ENCODE measurements around the gene OLFML3. TPM values are rescaled to one million over a fixed set of nuclear protein-coding genes. Genes with fewer than 3 reads are reported as not detected.

Gene OLFML3
- total RNA-seq, 1 experiment from 2014 or later = 7.0 TPM

DNA sequence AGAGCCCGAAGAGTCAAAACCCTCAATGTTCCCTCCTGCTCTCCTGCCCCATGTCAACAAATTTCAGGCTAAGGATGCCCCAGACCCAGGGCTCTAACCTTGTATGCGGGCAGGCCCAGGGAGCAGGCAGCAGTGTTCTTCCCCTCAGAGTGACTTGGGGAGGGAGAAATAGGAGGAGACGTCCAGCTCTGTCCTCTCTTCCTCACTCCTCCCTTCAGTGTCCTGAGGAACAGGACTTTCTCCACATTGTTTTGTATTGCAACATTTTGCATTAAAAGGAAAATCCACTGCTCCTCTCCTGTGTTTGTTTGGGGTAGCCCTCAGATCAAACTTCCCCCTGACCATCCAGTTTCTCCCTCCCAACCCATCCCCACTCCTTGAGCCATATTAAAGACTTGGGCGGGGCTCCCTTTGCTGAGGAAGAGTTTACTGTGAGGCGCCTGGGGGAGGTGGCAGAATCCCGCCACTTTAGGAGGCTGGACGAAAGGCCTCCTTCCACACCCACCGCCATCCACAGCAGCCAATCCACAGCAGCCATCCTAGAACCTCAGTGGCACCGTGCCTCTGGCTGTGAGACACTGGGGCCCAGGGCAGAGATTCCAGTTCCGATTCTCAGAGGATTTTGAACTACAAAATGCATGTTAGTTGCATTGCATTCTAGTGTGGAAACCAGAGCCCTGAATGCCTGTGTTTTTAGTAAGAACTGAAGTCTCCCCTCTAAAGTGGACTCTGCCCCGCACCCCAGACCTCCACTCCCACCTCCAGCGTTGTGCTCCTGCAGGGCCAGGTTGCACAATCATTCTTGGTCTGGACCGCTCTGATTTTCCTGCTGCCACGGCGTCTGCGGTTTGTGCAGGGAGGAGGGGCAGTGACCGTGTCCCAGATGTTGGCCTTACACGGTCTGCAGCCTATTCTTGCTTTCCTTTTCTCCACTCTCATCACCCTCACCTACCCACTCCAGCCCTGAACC, 3.0 kb downstream of the OLFML3 start:
- H3K27me3 ChIP-seq (ENCODE audit: low read length) = no peaks in the 10 kb centered on the region
- no peaks in the 10 kb centered on the region for H4K20me1 ChIP-seq (ENCODE audit: low read length)
- H3K9me3 ChIP-seq (ENCODE audit: low read length) = no peaks in the 10 kb centered on the region
- H3F3A ChIP-seq (ENCODE audit: low read length, unreplicated experiment) = no peaks in the 10 kb centered on the region
- no peak overlapping the region for H3K4me3 ChIP-seq (ENCODE audit: low read length)
- DNase-seq (no peak), ATAC-seq (no peak)
- CTCF ChIA-PET = no interaction called here
- no peak overlapping the region for H3K27ac ChIP-seq (ENCODE audit: low read length)
- H3K4me2 ChIP-seq (ENCODE audit: low read length) = no peak overlapping the region
- TF ChIP-seq, protein P1, sequence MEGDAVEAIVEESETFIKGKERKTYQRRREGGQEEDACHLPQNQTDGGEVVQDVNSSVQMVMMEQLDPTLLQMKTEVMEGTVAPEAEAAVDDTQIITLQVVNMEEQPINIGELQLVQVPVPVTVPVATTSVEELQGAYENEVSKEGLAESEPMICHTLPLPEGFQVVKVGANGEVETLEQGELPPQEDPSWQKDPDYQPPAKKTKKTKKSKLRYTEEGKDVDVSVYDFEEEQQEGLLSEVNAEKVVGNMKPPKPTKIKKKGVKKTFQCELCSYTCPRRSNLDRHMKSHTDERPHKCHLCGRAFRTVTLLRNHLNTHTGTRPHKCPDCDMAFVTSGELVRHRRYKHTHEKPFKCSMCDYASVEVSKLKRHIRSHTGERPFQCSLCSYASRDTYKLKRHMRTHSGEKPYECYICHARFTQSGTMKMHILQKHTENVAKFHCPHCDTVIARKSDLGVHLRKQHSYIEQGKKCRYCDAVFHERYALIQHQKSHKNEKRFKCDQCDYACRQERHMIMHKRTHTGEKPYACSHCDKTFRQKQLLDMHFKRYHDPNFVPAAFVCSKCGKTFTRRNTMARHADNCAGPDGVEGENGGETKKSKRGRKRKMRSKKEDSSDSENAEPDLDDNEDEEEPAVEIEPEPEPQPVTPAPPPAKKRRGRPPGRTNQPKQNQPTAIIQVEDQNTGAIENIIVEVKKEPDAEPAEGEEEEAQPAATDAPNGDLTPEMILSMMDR (conservative IDR thresholded peaks at IDR 0.05; ENCODE audit: low read depth, low read length) = no peak
- no peak for TF ChIP-seq EZH2 (IDR thresholded peaks at IDR 0.05; ENCODE audit: low read length, unreplicated experiment)
- no peak for TF ChIP-seq EZH2phosphoT487 (IDR thresholded peaks at IDR 0.05; ENCODE audit: borderline replicate concordance, low read length)
- POLR2A ChIA-PET (ENCODE audit: unreplicated experiment) = no interaction called here
- BruUV-seq (replicated peaks) = no TSS peak
- no peak overlapping the region for H3K9ac ChIP-seq (ENCODE audit: low read length)
- H2AFZ ChIP-seq (ENCODE audit: low read length) = no peak overlapping the region
- H3K79me2 ChIP-seq (ENCODE audit: low read length) = no peaks in the 10 kb centered on the region
- H3K4me1 ChIP-seq (ENCODE audit: insufficient read depth, low read length) = peaks cover 19% of the 10 kb centered on the region
- intact Hi-C loops (cut with micrococcal nuclease) = no loop called here
- H3K9me2 ChIP-seq (replicated peaks; ENCODE audit: low read length) = no peaks in the 10 kb centered on the region
- H3K36me3 ChIP-seq (ENCODE audit: low read depth, low read length) = no peaks in the 10 kb centered on the region

- no peak overlapping the region for H3K9ac ChIP-seq (ENCODE audit: low read length)
- no peaks in the 10 kb centered on the region for H3K27me3 ChIP-seq (ENCODE audit: low read length)
- ChIA-PET CTCF (no interaction called here), POLR2A (ENCODE audit: unreplicated experiment) (no interaction called here)
- H3K4me1 ChIP-seq (ENCODE audit: insufficient read depth, low read length) = peaks cover 19% of the 10 kb centered on the region
- H3K9me3 ChIP-seq (ENCODE audit: low read length) = no peaks in the 10 kb centered on the region
- no peak overlapping the region for H3K4me3 ChIP-seq (ENCODE audit: low read length)
- no peaks in the 10 kb centered on the region for H3F3A ChIP-seq (ENCODE audit: low read length, unreplicated experiment)
- H4K20me1 ChIP-seq (ENCODE audit: low read length) = no peaks in the 10 kb centered on the region
- H2AFZ ChIP-seq (ENCODE audit: low read length) = no peak overlapping the region
- H3K79me2 ChIP-seq (ENCODE audit: low read length) = no peaks in the 10 kb centered on the region
- H3K36me3 ChIP-seq (ENCODE audit: low read depth, low read length) = no peaks in the 10 kb centered on the region
- no peak overlapping the region for H3K4me2 ChIP-seq (ENCODE audit: low read length)
- intact Hi-C loops (cut with micrococcal nuclease) = no loop called here
- H3K27ac ChIP-seq (ENCODE audit: low read length) = no peak overlapping the region
- no TSS peak for BruUV-seq (replicated peaks)
- TF ChIP-seq EZH2 (IDR thresholded peaks at IDR 0.05; ENCODE audit: low read length, unreplicated experiment) = no peak
- TF ChIP-seq, protein P1 (conservative IDR thresholded peaks at IDR 0.05; ENCODE audit: low read depth, low read length) = no peak
- H3K9me2 ChIP-seq (replicated peaks; ENCODE audit: low read length) = no peaks in the 10 kb centered on the region
- DNase-seq = no peak
- ATAC-seq = no peak
Measured at GRCh38 chr1:113982949-113983348, 3.7 kb downstream of the OLFML3 start.

DNA sequence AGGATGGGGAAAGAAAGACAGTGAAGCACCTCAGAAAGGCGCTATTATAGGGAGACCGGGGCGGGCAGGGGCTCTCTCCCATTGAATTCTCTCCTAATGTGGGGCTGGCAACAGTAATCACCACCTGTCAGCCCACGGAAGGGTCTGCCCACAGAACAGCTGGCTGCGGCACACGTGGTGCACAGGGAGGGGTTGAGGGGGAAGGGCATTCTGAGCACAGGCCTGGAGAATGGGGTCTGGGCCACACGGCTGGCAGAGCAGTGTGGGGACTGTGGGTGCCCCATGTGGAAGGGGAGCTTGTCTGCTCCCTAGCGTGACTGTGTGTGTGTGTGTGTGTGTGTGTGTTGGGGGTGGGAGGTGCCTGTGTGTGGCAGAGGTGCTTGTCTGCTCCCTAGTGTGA, 4.1 kb downstream of the OLFML3 start:
- intact Hi-C loops (cut with micrococcal nuclease) = no loop called here
- H3K9ac ChIP-seq (ENCODE audit: low read length) = no peak overlapping the region
- no peak for DNase-seq
- H3K27ac ChIP-seq (ENCODE audit: low read length) = no peak overlapping the region
- H3K4me2 ChIP-seq (ENCODE audit: low read length) = no peak overlapping the region
- ATAC-seq = no peak
- H2AFZ ChIP-seq (ENCODE audit: low read length) = no peak overlapping the region
- H3K9me3 ChIP-seq (ENCODE audit: low read length) = no peaks in the 10 kb centered on the region
- H3K4me1 ChIP-seq (ENCODE audit: insufficient read depth, low read length) = peaks cover 18% of the 10 kb centered on the region
- no peaks in the 10 kb centered on the region for H3F3A ChIP-seq (ENCODE audit: low read length, unreplicated experiment)
- no peak overlapping the region for H3K4me3 ChIP-seq (ENCODE audit: low read length)
- H3K36me3 ChIP-seq (ENCODE audit: low read depth, low read length) = no peaks in the 10 kb centered on the region
- H3K9me2 ChIP-seq (replicated peaks; ENCODE audit: low read length) = no peaks in the 10 kb centered on the region
- no peaks in the 10 kb centered on the region for H4K20me1 ChIP-seq (ENCODE audit: low read length)
- TF ChIP-seq EZH2phosphoT487 (IDR thresholded peaks at IDR 0.05; ENCODE audit: borderline replicate concordance, low read length) (no peak), EZH2 (IDR thresholded peaks at IDR 0.05; ENCODE audit: low read length, unreplicated experiment) (no peak)
- TF ChIP-seq, protein P1 (conservative IDR thresholded peaks at IDR 0.05; ENCODE audit: low read depth, low read length) = no peak
- CTCF ChIA-PET = no interaction called here
- H3K79me2 ChIP-seq (ENCODE audit: low read length) = no peaks in the 10 kb centered on the region
- no TSS peak for BruUV-seq (replicated peaks)
- no peaks in the 10 kb centered on the region for H3K27me3 ChIP-seq (ENCODE audit: low read length)
- POLR2A ChIA-PET (ENCODE audit: unreplicated experiment) = no interaction called here

Data from PC-3 (cell line).